Neutrophil (primary cell): Measurements from ENCODE around the gene MEX3C.

Experiments used
- H3K27ac ChIP-seq: fragments of 200-600 bp; sonication (generic); 2 replicates; pipeline ENCODE4 v1.5.1; 2016; ENCODE audit warnings: mild to moderate bottlenecking, moderate library complexity
- H3K27me3 ChIP-seq: fragments of 200-600 bp; sonication (generic); 2 replicates; pipeline ENCODE4 v1.6.0; 2016; ENCODE audit warnings: mild to moderate bottlenecking
- H3K36me3 ChIP-seq: fragments of 200-600 bp; sonication (generic); 2 replicates; pipeline ENCODE4 v1.5.1; 2017
- H3K4me1 ChIP-seq, 2 experiments: fragments of 200-600 bp in 1 of 2; sonication (generic) in 1 of 2; 1 replicate in 1 of 2; 2 replicates in 1 of 2; pipeline versions ENCODE4 v1.5.1 to v1.6.1; 2013 to 2016; ENCODE audit warnings: low read depth in 1 of 2, low read length in 1 of 2, mild to moderate bottlenecking in 1 of 2, moderate library complexity in 1 of 2; ENCODE audit not compliant: control insufficient read depth in 1 of 2, insufficient read depth in 1 of 2
- H3K4me3 ChIP-seq, 2 experiments: fragments of 200-600 bp in 1 of 2; sonication (generic) in 1 of 2; 1 replicate in 1 of 2; 2 replicates in 1 of 2; pipeline ENCODE4 v1.5.1; 2013 to 2016; ENCODE audit warnings: low read depth in 1 of 2, low read length in 1 of 2, mild to moderate bottlenecking in 1 of 2, moderate library complexity in 1 of 2
- H3K9me3 ChIP-seq: fragments of 200-600 bp; sonication (generic); 2 replicates; pipeline ENCODE4 v1.5.1; 2016
- TF ChIP-seq, protein P1 (sequence below): fragments of 200-600 bp; sonication (generic); IDR thresholded peaks from 2 replicates; pipeline ENCODE4 v1.5.1; 2016; ENCODE audit warnings: antibody characterized with exemption

MEX3C gene

DNA sequence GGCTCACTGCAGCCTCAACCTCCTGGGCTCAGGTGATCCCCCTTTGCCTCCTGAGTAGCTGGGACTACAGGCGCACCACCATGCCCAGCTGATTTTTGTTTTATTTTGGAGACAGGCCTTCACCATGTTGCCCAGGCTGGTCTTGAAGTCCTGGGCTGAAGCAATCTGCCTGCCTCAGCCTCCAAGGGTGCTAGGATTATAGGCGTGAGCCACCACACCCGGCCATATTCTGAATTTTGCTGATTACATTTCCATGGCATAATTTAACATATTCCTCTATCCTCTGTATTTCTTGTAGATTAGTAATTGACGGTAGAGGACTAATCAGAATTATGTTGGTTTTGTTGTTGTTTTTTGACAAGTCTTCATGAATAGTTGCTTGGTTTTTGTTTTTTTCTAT is 50.6 kb downstream of the MEX3C start:
- no peaks in the 10 kb centered on the region for H3K36me3 ChIP-seq
- H3K9me3 ChIP-seq: no peaks in the 10 kb centered on the region
- no peaks in the 10 kb centered on the region for H3K27me3 ChIP-seq
- no peak overlapping the region for H3K4me3 ChIP-seq
- peaks cover 0 to 6% of the 10 kb centered on the region in 2 experiments for H3K4me1 ChIP-seq
- TF ChIP-seq, protein P1, sequence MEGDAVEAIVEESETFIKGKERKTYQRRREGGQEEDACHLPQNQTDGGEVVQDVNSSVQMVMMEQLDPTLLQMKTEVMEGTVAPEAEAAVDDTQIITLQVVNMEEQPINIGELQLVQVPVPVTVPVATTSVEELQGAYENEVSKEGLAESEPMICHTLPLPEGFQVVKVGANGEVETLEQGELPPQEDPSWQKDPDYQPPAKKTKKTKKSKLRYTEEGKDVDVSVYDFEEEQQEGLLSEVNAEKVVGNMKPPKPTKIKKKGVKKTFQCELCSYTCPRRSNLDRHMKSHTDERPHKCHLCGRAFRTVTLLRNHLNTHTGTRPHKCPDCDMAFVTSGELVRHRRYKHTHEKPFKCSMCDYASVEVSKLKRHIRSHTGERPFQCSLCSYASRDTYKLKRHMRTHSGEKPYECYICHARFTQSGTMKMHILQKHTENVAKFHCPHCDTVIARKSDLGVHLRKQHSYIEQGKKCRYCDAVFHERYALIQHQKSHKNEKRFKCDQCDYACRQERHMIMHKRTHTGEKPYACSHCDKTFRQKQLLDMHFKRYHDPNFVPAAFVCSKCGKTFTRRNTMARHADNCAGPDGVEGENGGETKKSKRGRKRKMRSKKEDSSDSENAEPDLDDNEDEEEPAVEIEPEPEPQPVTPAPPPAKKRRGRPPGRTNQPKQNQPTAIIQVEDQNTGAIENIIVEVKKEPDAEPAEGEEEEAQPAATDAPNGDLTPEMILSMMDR: no peak
- no peak overlapping the region for H3K27ac ChIP-seq

DNA sequence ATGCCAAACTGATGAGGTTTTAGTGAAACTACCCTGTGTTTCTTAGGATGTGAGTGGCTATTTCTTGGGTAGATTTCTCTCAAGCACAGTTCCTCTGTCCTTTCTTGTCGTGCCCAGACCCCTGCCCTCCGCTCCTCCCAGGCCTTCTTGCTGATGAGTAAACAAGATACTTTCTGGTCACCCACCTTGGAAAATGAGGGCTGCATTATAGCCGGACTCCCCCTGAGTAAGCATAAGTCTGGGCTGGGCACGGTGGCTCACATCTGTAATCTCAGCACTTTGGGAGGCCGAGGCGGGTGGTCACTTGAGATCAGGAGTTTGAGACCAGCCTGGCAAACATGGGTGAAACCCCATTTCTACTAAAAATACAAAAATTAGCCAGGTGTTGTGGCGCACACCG is 58.5 kb downstream of the MEX3C start:
- TF ChIP-seq, protein P1: no peak
- Histone ChIP-seq H3K4me1 (no peaks in the 10 kb centered on the region), H3K4me3 (no peak overlapping the region), H3K36me3 (no peaks in the 10 kb centered on the region), H3K27me3 (no peaks in the 10 kb centered on the region), H3K9me3 (no peaks in the 10 kb centered on the region), H3K27ac (no peak overlapping the region)

DNA sequence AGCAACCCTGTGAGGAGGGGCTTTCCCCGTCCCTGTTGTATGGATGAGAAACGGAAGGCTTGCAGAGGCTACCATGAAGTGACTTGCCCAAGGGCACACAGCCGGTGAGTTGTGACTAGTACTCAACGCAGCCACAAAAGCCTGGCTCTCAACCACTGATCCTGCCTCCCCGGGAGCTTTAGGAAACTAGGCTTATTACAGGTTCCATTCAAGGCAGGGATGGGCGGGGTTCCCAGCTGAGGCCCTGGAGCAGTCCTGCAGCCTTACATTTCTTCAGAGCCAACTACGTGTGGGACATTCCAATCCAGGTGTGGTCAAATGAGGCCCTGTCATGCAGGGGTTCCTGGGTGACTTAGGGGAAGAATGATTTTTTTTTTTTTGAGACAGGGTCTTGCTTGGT is 59.6 kb downstream of the MEX3C start:
- H3K27me3 ChIP-seq: no peaks in the 10 kb centered on the region
- H3K4me1 ChIP-seq: no peaks in the 10 kb centered on the region
- no peak overlapping the region for H3K4me3 ChIP-seq
- no peaks in the 10 kb centered on the region for H3K9me3 ChIP-seq
- TF ChIP-seq, protein P1: no peak
- H3K36me3 ChIP-seq: no peaks in the 10 kb centered on the region
- H3K27ac ChIP-seq: no peak overlapping the region

DNA sequence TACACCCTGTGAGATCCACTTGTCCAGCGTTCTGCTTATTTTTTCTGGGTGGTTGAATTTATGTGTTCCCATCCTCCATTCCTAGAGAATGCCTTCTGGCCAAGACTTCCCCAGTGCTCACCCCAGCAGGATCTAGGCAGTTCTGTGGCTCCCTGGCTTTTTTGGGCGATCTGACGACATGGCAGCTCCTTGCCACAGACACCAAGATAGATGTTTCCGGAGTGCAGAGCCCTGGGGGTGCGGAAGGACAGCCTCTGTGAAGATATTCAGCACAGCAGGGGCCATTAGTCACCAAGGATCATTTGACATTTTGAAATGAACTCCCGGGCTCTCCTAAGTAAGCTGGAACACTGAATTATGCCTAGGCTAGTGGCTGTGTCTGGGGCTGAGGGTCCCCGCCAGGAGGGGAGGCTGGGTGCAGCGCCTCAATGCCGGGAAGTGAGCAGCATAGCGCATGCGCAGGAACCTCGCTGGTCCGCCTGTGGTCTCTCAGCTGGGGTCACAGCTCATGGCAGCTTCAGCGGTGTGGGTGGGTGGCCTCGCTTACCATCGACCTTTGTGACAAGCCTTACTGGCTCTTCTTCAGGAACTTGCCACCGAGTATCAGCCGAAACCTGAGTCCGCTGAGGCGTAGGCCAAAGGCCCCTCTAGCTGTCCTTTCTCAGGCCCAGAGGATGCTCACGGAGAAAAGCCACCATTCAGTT is 60.3 kb downstream of the MEX3C start:
- Histone ChIP-seq H3K9me3 (no peaks in the 10 kb centered on the region), H3K36me3 (no peaks in the 10 kb centered on the region), H3K27me3 (no peaks in the 10 kb centered on the region), H3K4me1 (no peaks in the 10 kb centered on the region), H3K27ac (no peak overlapping the region), H3K4me3 (no peak overlapping the region)
- TF ChIP-seq, protein P1: no peak

DNA sequence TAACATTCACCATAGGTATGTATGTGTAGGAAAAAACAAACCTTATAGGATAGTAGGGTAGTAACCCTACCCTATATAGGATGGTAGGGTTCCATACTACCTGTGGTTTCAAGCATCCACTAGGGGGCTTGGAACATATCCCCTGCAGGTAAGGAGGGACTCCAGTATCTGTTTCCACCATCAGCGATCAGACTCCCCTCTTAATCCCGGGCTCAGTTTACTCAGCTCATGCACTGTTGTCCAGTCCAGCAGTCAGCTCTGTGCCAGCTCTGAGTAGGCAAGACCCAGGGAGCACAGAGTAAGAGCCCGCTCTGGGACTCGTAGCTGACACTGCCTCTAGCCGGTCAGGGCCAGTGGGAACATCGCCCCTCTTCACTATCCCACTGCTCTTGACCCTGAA is 61.7 kb downstream of the MEX3C start:
- H3K9me3 ChIP-seq: no peaks in the 10 kb centered on the region

More for the DNA sequence above, 61.7 kb downstream of the MEX3C start:
- no peaks in the 10 kb centered on the region for H3K36me3 ChIP-seq
- H3K4me1 ChIP-seq: no peaks in the 10 kb centered on the region
- no peak overlapping the region for H3K27ac ChIP-seq
- no peak overlapping the region for H3K4me3 ChIP-seq
- H3K27me3 ChIP-seq: no peaks in the 10 kb centered on the region
- TF ChIP-seq, protein P1: no peak
